ENCODE results near the gene STAM.

The STAM gene

DNA sequence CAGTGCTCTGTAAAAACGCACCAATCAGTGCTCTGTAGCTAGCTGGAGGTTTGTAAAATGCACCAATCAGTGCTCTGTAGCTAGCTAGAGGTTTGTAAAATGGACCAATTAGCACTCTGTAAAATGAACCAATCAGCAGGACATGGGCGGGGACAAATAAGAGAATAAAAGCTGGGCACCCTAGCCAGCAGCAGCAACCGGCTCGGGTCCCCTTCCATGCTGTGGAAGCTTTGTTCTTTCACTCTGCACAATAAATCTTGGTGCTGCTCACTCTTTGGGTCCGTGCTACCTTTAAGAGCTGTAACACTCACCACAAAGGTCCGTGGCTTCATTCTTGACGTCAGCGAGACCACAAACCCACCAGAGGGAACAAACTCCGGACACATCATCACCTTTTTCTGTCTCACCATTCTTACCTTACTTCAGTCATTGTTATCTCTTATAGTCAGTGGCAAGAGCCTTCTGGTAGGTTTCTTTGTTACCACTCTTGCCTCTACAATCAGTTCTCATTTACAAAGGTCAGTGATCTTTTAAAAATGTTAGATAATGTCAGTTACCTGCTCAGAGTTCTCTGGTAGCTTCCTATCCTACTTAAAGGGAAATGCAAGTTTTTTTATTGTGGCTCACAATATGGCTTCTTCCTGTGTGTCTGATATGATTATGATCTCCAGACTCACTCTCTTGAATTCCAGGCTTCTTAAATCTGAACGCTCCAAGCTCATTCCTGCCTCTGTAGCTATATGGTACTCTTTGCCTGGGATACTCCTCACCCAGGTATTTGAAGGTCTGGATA lies 4.5 kb downstream of the STAM start:
- DNase-seq (ENCODE audit: low spot score), result no peak

DNA sequence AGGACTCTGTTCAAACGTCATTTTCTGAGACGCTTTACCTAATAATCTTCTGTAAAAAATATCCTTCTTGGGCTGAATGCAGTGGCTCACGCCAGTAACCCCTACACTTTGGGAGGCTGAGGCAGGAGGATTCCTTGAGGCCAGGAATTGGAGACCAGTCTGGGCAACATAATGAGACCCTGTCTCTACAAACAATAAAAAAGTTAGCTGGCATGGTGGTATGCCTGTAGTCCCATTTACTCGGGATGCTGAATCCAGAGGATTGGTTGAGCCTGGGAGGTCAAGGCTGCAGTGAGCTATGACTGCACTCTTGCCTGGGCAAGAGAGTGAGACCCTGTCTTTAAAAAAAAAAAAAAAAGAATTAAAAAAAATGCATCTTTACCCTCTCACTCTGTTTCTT lies 5.1 kb downstream of the STAM start:
- no peak for DNase-seq (ENCODE audit: low spot score)

DNA sequence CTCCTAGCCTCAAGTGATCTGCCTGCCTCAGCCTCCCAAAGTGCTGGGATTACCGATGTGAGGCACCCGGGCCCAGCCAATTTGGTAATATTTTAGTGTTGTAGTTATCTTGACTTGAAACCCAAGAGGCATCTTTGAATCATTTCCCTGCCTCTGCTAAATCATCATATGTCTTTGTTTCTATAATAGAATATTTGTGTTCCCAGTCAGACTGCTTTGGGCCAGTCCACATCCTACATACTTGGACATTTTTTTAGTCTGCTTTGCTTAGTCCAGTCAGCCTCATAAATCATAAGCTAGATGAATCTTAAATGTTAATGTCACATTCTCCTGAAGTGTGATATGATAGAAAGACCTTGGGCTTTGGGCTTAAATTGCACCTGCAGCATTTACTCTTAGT lies 5.9 kb downstream of the STAM start:
- DNase-seq (ENCODE audit: low spot score), result no peak

DNA sequence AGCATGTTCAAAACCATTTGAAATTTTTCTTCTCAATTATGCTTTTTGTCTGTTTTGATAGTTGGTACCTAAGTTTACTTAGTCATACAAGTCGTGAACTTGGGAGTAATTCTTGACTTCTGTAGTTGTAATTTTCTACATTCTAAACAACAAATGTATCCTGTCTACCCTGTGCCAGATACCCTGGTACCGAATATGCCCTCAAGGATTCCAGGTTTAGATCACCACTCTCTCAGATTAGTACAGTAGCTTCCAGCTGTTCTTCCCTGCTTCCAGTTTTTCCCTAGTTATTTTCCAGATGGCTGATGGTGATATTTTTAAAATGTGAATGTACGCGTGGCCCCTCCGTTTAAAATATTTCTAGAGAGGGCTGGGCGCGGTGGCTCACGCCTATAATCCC lies 6.5 kb downstream of the STAM start:
- no peak for DNase-seq (ENCODE audit: low spot score)

DNA sequence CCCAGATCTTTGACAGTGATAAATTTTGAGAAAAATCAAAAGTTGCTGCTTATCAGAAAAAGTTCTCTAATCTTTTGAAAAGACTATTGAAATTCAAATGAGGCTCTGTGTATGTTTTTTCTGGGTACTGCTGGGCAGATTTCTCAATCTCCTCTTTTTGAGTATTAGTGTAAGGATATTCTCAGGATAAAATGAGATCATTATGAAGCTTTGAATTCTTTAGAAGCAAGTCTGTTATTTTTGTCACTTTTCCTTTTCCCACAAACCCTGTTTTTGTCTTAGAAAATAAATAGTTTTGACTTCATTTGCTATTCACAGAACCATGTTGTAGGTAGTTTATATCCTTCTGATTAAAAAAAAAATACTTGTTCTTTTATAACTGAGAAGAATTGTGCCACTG lies 7.9 kb downstream of the STAM start:
- DNase-seq (ENCODE audit: low spot score), result no peak

DNA sequence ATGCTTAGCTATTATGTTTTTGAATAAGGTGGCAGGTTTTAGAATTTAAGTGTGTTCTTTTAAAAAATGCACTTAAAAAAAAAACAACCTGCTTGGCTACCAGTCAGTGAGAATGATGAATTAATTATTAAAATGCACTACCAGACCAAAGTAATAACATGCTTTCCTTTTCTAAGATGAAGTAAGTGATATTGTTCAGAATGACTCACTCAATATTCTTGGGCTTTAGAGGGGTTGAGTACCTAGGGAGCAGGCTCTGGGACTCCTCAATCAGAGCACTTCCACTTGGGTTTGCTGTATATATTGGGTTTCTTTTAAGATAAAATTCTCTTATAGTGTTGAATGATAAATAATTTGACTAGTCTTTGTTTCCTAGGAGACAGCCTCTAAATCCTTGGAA lies 8.6 kb downstream of the STAM start:
- no peak for DNase-seq (ENCODE audit: low spot score)

DNA sequence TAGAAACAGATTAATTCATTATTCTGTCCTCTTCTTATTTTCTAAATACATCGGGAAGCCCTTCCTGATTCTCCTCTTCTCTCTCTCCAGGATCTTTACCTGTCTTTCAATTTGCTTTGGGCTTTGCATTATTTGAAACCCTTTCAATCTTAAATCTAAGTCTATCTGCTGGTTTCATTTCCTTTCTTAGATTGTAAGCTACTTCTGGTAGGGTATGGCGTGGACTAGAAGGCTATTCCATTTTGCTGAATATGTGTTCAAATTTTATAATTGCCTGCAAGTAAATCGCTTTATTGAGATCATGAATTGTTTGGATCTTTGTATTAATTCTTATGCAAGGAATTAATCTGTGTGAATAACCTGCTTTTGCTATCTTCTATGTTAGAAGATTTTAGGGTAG lies 11.1 kb downstream of the STAM start:
- DNase-seq (ENCODE audit: low spot score), result no peak

DNA sequence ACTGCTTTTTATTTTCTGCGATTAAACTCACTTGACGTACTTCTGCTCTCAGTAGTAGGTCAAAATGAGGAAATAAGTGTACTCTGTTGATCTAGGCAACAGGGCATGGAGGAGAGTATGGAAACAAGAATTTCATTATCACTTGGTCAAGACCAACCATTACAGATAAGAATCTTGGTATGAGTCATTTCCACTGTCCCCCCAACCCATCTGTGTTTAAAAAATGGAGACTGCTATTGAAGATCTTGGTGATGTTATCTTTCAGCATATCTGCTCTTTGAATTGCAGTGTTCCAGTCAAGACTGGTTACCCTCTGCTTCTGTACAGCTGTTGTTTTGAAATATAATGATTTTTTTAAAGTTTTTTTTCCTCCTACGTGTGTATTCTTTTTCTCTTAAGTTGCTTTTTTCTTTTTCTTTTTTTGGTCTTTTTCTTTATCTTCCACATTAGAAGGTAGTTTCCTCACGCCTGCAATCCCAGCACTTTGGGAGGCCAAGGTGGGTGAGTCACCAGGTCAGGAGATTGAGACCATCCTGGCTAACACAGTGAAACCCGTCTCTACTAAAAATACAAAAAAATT lies 11.7 kb downstream of the STAM start:
- no peak for DNase-seq (ENCODE audit: low spot score)

DNA sequence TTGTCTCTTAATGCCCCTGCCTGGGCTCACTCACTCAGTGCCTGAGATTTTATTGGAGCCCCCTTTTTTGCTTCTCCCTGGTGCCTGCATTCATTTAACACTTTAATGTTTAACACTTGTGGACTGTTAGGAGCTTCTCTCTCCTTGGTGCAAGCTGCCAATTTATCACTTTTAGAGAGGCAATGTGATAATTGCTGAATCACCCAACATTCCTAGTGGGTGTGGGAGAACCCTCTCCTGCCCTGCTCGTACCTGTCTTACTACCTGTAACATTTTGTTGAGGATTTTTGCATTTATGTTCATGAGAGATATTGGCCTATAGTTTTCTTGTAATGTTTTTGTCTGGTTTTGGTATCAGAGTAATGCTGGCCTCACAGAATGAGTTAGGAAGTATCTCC lies 13.2 kb downstream of the STAM start:
- DNase-seq (ENCODE audit: low spot score), result no peak

DNA sequence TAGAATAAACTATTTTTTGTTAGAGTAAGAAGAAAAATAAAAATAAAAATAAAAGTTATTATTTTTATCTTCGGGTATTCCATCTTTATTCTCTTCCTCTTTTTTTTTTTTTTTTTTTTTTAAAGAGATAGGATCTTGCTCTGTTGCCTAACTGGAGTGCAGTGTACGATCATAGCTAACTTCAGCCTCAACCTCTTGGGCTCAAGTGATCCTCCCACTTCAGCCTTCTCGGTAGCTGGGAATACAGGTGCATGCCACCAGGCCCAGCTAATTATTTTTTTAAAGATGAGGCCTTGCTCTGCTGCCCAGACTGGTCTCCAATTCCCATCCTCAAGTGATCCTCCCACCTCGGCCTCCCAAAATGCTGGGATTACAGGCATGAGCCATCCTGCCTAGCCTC lies 15.4 kb downstream of the STAM start:
- no peak for DNase-seq (ENCODE audit: low spot score)

DNA sequence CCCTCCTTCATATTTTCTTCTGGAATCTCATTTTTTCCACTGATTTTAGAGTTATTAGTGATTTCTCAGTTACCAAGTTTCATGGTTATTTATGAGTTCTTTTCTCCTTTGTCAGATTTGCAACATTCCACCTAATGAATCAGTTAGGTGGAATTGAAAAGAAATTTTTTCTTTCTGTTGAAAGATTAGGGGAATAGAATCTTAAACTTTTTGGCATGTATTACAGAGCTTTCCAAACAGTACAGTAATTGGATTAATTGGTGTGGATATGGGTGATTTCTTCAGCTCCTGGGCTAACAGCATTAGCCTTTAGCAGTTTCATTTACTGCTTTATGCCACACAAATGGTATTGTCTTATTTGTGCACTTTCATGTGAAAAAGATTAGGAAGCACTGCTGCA lies 17.0 kb downstream of the STAM start:
- DNase-seq (ENCODE audit: low spot score), result no peak

DNA sequence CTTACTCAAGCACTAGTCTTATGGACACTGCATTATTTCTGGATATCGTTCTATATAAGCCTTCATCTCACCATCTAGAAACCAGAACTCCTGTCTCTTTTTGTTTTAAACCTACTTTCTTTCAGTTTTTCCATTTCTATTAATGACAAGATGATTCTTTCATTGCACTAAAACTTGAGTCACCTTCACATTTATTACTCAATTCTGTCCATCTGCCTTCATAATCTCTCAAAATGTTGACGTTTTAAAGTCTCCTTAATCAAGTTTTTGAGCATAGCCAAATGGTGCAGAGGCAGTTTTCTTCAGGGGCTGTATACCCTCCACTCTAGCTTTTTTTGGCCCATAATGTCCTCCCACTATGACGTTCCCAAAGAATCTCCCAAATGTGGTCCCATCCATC lies 17.6 kb downstream of the STAM start:
- no peak for DNase-seq (ENCODE audit: low spot score)

DNA sequence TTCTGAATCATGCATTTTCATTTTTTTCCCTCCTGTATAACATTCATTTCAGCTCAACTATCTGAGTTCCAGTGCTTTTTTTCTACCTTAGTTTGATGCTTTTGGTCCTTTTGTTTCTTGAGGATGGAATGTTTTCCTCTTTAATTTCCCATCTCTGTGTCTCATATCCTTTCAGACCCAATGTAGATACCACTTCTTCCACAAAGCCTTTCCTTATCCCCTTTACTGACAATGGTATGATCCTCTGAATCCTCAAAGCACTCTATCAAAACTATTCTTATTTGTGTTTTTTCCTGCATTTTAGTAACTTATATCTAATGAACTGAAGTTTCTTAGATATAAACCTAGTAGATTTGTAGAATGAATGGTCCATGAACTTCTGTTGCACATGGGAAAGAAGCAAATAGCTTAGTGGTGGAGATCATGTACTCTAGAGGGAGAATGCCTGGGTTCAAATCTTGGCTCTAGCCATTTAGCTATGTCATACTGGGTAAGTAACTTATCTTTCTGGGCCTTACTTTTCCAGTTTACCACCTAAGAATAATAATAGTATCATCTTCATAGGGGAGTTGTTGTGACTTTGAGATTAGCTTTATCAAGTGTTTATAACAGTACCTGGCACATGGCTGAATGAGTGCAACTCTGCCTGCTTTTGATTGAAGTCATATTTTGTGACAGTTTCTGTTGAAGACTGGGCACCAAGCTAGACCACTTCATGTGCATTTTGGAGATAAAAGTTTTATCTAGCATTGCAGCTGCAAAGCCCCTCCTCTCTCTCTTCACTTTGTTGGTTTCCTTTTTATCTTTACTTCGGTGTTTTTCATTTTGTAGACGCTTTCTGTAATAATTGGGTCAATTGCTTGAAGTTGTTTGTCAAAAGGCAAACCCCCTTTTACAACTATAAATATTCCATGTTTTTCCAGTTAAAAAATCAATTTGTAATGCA lies 18.5 kb downstream of the STAM start:
- no peak for DNase-seq (ENCODE audit: low spot score)

DNA sequence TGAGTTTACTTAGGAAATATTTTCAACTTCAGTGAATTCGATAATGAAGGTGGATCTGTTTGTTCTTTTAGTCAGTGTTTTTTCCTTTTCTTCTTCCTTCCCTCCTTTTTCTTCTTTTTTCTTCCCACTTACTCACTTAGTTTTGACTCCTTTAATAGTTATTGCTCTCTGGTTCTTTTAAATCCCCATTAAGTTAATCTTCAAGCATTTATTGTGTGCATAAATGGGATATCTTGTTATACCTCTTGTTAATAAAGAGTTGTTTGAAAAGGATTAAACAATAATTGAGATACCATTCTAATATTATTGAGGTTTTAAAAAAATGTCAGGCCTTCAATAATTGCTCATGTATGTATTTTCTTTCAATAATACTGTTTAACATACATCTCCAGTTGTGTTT lies 19.5 kb downstream of the STAM start:
- no peak for DNase-seq (ENCODE audit: low spot score)

DNA sequence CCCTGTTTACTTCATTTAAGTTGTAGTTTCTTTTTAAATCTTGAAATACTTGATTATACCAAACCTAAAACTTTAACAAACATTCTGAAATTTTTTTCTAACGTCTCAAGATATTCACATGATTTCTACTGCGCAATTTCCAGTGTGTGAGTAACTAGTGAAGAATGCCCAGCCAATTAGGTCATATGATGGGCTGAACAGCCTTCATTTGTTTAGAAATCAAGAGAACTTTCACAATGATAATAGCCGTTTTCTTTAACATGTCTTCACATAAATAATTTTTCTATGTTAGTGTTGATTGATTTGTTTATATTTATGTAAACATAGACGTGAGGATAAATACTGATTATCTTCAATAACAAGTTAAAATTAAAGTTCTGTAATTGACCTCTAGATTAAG lies 21.8 kb downstream of the STAM start:
- no peak for DNase-seq (ENCODE audit: low spot score)

DNA sequence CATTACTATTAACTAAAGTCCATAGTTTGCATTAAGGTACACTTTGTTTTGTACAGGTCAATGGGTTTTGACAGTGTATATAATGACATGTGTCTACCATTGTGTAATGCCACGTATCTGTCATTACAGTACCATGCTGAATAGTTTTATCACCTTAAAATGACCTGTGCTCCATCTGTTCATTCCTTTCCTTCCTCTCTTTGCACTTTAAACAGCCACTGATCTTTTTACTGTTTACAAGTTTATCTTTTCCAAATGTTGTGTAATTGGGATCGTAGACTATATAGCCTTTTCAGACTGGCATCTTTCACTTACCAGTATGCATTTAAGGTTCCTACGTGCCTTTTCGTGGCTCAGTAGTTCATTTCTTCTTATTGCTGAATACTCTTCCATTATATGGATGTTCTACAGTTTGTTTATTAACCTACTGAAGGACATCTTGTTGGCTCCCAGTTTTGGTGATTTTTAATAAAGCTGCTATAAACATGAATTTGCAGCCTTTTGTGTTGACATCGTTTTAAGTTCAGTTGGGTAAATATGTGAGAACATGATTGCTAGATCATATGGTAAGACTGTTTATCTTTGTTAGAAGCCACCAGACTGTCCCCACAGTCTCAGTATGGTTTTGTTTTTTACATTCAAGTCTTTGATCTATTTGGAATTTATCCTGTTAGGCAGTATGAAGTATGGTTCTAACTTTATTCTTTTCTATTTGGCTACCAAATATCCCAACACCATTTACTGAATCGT lies 24.7 kb downstream of the STAM start:
- DNase-seq (ENCODE audit: low spot score), result no peak

DNA sequence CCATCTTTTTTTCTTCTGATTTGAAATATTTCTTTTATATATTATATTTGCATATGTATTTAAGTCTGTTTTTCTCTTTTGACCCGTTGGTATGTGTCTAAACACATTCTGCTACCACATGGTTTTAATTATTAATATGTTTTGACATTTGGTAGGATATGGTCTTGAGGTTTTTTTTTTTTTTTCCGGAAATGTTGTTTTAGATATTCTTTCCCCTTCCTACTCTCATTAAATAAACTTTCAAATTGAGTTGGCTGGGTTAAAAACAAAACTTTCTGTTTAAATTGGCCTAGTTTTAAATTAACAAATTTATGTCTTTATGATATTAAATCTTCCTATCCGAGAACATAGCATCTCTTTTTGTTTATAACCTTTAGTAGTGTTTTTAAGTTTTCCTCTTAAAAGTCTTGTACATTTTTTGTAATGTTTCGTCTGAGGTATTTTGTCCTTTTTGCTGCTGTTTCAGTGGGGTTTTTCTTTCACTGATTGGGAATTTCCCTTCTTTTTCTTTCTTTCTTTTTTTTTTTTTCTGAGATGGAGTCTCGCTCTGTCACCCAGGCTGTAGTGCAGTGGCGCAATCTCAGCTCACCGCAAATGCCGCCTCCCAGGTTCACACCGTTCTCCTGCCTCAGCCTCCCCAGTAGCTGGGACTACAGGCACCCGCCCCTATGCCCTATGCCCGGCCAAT lies 25.4 kb downstream of the STAM start:
- DNase-seq (ENCODE audit: low spot score), result no peak

DNA sequence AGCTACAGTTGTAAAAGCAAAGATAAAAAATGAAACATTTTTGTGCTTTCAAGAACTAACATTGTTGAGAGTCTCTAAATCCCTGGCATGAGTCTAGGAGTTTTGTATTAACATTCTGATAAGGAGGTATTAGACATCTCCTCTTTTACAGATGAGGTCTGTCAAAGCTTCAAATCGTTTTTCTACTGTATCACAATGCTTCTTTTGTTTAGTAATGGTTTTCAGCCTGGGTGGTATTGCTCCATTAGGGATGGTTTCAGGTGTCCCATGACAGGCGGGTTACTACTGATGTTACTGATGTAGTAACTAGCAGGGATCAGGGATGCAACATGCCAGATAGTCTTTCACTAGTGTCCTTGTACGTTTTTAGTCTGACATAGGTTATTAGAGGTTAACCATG lies 27.4 kb downstream of the STAM start:
- peak; percentile 5 for DNase-seq (ENCODE audit: low spot score)

DNA sequence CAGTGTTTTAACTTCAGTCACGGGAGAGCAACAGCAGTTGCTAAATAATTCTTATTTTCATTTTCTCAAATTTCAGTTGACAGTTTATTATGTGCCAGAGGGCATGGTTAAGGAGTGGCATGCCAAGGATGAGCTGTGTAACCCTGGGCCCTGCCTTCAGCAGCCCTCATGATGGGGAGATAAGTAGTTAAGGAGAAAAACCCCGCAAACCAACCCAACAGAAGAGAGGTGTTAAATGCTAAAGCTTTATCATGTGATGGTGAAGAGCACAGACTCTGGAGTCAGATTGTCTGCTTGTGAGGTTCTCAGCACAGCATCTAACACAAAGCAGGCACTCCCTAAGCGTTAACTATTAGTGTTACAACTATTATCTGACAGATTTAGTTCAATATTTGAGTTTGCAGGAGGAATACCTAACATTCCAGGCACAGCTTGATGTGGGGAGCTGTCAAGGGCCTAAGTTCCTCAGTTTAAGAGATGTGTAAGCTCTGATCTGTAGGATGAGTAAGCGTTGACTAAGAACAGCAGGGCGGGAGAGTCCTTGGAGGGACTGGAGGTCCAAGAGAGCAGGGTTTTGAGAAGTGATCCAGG lies 29.6 kb downstream of the STAM start:
- DNase-seq (ENCODE audit: low spot score), result no peak

DNA sequence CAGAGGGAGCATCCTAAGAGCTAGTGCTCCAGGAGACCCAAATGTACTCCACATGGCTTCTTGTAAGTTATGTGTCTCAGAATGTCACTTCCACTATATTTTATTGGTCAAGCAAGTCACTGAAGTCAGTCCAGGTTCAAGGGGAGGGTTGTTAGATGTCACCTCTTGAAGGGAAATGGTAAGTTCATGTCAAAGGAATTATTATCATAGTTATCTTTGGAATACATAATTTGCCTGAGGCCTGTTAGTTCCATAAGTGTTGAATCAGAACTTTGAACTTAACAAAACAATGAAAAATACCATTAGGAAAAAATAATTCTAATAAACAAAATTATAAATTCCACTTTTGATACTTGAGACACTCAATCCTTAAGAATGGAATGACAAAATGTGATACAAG lies 30.6 kb downstream of the STAM start:
- no peak for DNase-seq (ENCODE audit: low spot score)

DNA sequence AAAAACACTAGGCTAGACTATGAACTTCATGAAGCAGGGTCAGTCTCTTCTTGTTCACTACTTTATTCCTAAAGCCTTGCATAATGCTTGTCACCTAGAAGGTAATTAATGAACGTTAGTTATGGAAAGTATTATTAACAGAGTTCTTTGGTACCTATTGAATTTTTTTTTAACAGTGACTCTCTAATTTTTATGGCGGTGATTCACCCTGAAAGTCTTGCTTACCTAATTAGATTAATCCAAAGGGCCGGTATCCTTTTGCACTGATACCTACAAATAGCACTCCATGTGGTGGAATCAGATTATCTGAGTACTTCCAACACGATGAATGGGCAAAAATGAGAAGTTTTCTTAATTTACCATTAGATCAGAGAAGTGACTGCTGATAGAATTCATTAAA lies 31.7 kb downstream of the STAM start:
- DNase-seq (ENCODE audit: low spot score), result no peak

All from HuH-7.5 (cell line).